HG02678 (cell line): ENCODE data around the gene WWOX.

Source experiments
- ATAC-seq: cut with Tn5 transposase; IDR thresholded peaks from one replicate; pipeline ENCODE4 v1.9.1; 2021; ENCODE audit warnings: mild to moderate bottlenecking, moderate library complexity; ENCODE audit not compliant: unreplicated experiment

The WWOX gene

GRCh38 chr16:78993346-78993745 is 893.9 kb downstream of the WWOX start:
- ATAC-seq, result no peak

- no peak for ATAC-seq
These were observed 894.8 kb downstream of the WWOX start for GRCh38 chr16:78994135-78994745.

GRCh38 chr16:78995441-78995840 is 896.0 kb downstream of the WWOX start:
- ATAC-seq, result no peak

GRCh38 chr16:78996790-78997189 is 897.3 kb downstream of the WWOX start:
- ATAC-seq, result no peak

GRCh38 chr16:78998879-78999278 is 899.4 kb downstream of the WWOX start:
- no peak for ATAC-seq

GRCh38 chr16:79001156-79001967 is 901.9 kb downstream of the WWOX start:
- no peak for ATAC-seq

GRCh38 chr16:79003026-79003609 is 903.7 kb downstream of the WWOX start:
- ATAC-seq, result no peak

- ATAC-seq, result no peak
These were observed 904.9 kb downstream of the WWOX start for GRCh38 chr16:79004309-79004708.

- ATAC-seq, result no peak
These were observed 905.6 kb downstream of the WWOX start for GRCh38 chr16:79005096-79005495.

- ATAC-seq, result no peak
These were observed 906.8 kb downstream of the WWOX start for GRCh38 chr16:79006206-79006605.

GRCh38 chr16:79006765-79007164 is 907.3 kb downstream of the WWOX start:
- ATAC-seq, result no peak

GRCh38 chr16:79007614-79008013 is 908.2 kb downstream of the WWOX start:
- no peak for ATAC-seq

GRCh38 chr16:79008036-79008868 is 908.8 kb downstream of the WWOX start:
- no peak for ATAC-seq

- no peak for ATAC-seq
These were observed 909.4 kb downstream of the WWOX start for GRCh38 chr16:79008869-79009179.

GRCh38 chr16:79009896-79010295 is 910.4 kb downstream of the WWOX start:
- ATAC-seq, result no peak

- no peak for ATAC-seq
These were observed 911.8 kb downstream of the WWOX start for GRCh38 chr16:79011282-79011681.

- ATAC-seq, result no peak
These were observed 913.4 kb downstream of the WWOX start for GRCh38 chr16:79012671-79013434.

GRCh38 chr16:79013930-79014660 is 914.6 kb downstream of the WWOX start:
- ATAC-seq, result no peak

- no peak for ATAC-seq
These were observed 919.4 kb downstream of the WWOX start for GRCh38 chr16:79018650-79019429.
